GM12801 (cell line): ENCODE measurements around the gene CDKAL1.

Source experiments
- CTCF ChIP-seq: IDR thresholded peaks from one replicate; pipeline ENCODE4 v1.5.1; 2011; ENCODE audit warnings: control low read depth; ENCODE audit not compliant: insufficient read length; ENCODE audit errors: extremely low read depth

CDKAL1 gene

GRCh38 chr6:21273451-21273850 lies 739.2 kb downstream of the CDKAL1 start:
- TF ChIP-seq CTCF, result no peak

GRCh38 chr6:21274851-21275250 lies 740.6 kb downstream of the CDKAL1 start:
- no peak for TF ChIP-seq CTCF

- no peak for TF ChIP-seq CTCF
Observed at GRCh38 chr6:21277601-21278374, 743.5 kb downstream of the CDKAL1 start.

GRCh38 chr6:21278375-21278745 lies 744.1 kb downstream of the CDKAL1 start:
- TF ChIP-seq CTCF, result no peak

- no peak for TF ChIP-seq CTCF
Observed at GRCh38 chr6:21279619-21280018, 745.4 kb downstream of the CDKAL1 start.

- no peak for TF ChIP-seq CTCF
Observed at GRCh38 chr6:21281366-21281765, 747.1 kb downstream of the CDKAL1 start.
